ENCODE measurements around the gene SLC18A3. TPM values are rescaled to one million over a fixed set of nuclear protein-coding genes. Genes with fewer than 3 reads are reported as not detected.
A peak's percentile ranks its signal among the peaks of the same experiment; 100 is the strongest.

Gene SLC18A3
- total and polyA plus RNA-seq, 2 experiments from 2014 or later, result 1.4 to 4.3 TPM

GRCh38 chr10:49652421-49653272, 42.5 kb downstream of the SLC18A3 start:
- DNase-seq (ENCODE audit: low spot score), result peak; percentile 57
- Histone ChIP-seq H3K4me1 (ENCODE audit: insufficient read depth) (peaks cover 7% of the 10 kb centered on the region), H3K4me2 (no peak overlapping the region), H3K79me2 (no peaks in the 10 kb centered on the region), H3K4me3 (no peak overlapping the region), H3K27ac (peak overlapping the region; percentile 78), H2AFZ (no peak overlapping the region), H4K20me1 (ENCODE audit: insufficient read depth, poor library complexity, severe bottlenecking) (no peaks in the 10 kb centered on the region), H3K9me2 (replicated peaks; ENCODE audit: insufficient read depth) (no peaks in the 10 kb centered on the region), H3K36me3 (replicated peaks; ENCODE audit: insufficient read depth, low read depth) (no peaks in the 10 kb centered on the region), H3K27me3 (no peaks in the 10 kb centered on the region), H3K9me3 (ENCODE audit: low read depth) (no peaks in the 10 kb centered on the region)
- 82% methylated on average over 13 of the region's 15 CpGs for WGBS (ENCODE audit: low lambda C conversion rate, missing lambda C conversion rate)
- no peak for TF ChIP-seq EZH2 (IDR thresholded peaks at IDR 0.05; ENCODE audit: borderline replicate concordance)
- TF ChIP-seq CTCF (IDR thresholded peaks at IDR 0.05; ENCODE audit: poor library complexity), result no peak
- TF ChIP-seq EZH2phosphoT487 (IDR thresholded peaks at IDR 0.05; ENCODE audit: low read depth, severe bottlenecking, unreplicated experiment), result no peak

GRCh38 chr10:49653273-49653929, 43.3 kb downstream of the SLC18A3 start:
- no peaks in the 10 kb centered on the region for H3K9me3 ChIP-seq (ENCODE audit: low read depth)
- no peaks in the 10 kb centered on the region for H3K9me2 ChIP-seq (replicated peaks; ENCODE audit: insufficient read depth)
- peak overlapping the region; percentile 78 for H3K27ac ChIP-seq
- WGBS (ENCODE audit: low lambda C conversion rate, missing lambda C conversion rate), result 92% methylated on average over 11 of the region's 11 CpGs
- no peaks in the 10 kb centered on the region for H3K27me3 ChIP-seq
- H3K4me1 ChIP-seq (ENCODE audit: insufficient read depth), result peaks cover 7% of the 10 kb centered on the region
- no peak overlapping the region for H3K4me2 ChIP-seq
- no peak overlapping the region for H2AFZ ChIP-seq
- no peak for DNase-seq (ENCODE audit: low spot score)
- no peak for TF ChIP-seq EZH2phosphoT487 (IDR thresholded peaks at IDR 0.05; ENCODE audit: low read depth, severe bottlenecking, unreplicated experiment)
- TF ChIP-seq CTCF (IDR thresholded peaks at IDR 0.05; ENCODE audit: poor library complexity), result no peak
- TF ChIP-seq EZH2 (IDR thresholded peaks at IDR 0.05; ENCODE audit: borderline replicate concordance), result no peak
- H3K4me3 ChIP-seq, result no peak overlapping the region
- H3K36me3 ChIP-seq (replicated peaks; ENCODE audit: insufficient read depth, low read depth), result no peaks in the 10 kb centered on the region
- no peaks in the 10 kb centered on the region for H4K20me1 ChIP-seq (ENCODE audit: insufficient read depth, poor library complexity, severe bottlenecking)
- no peaks in the 10 kb centered on the region for H3K79me2 ChIP-seq

GRCh38 chr10:49654036-49654693, 44.1 kb downstream of the SLC18A3 start:
- Histone ChIP-seq H3K4me2 (no peak overlapping the region), H3K9me2 (replicated peaks; ENCODE audit: insufficient read depth) (no peaks in the 10 kb centered on the region), H3K27me3 (no peaks in the 10 kb centered on the region), H4K20me1 (ENCODE audit: insufficient read depth, poor library complexity, severe bottlenecking) (no peaks in the 10 kb centered on the region), H3K79me2 (no peaks in the 10 kb centered on the region), H3K36me3 (replicated peaks; ENCODE audit: insufficient read depth, low read depth) (no peaks in the 10 kb centered on the region), H3K4me3 (no peak overlapping the region), H3K4me1 (ENCODE audit: insufficient read depth) (peaks cover 7% of the 10 kb centered on the region), H3K9me3 (ENCODE audit: low read depth) (no peaks in the 10 kb centered on the region), H3K27ac (no peak overlapping the region), H2AFZ (no peak overlapping the region)
- WGBS (ENCODE audit: low lambda C conversion rate, missing lambda C conversion rate), result 80% methylated on average over 5 of the region's 5 CpGs
- no peak for DNase-seq (ENCODE audit: low spot score)
- no peak for TF ChIP-seq CTCF (IDR thresholded peaks at IDR 0.05; ENCODE audit: poor library complexity)
- no peak for TF ChIP-seq EZH2phosphoT487 (IDR thresholded peaks at IDR 0.05; ENCODE audit: low read depth, severe bottlenecking, unreplicated experiment)
- no peak for TF ChIP-seq EZH2 (IDR thresholded peaks at IDR 0.05; ENCODE audit: borderline replicate concordance)
